A549 (cell line): ENCODE data around the gene POLD1.

ENCODE experiments used
- CTCF ChIP-seq: fragments of >200 bp; sonication (Bioruptor Twin); formaldehyde crosslinking; IDR thresholded peaks from 3 replicates; pipeline ENCODE4 v1.5.1; 2016
- EP300 ChIP-seq, 2 experiments: fragments of >200 bp; sonication (Bioruptor Twin); formaldehyde crosslinking; IDR thresholded peaks; 2 replicates in 1 of 2; 3 replicates in 1 of 2; pipeline ENCODE4 v1.6.1; 2016 to 2017
- HOXA7 ChIP-seq: fragments of 250-450 bp; sonication (Bioruptor Pico); IDR thresholded peaks from 2 replicates; pipeline ENCODE4 v1.5.0; 2020; ENCODE audit warnings: mild to moderate bottlenecking, moderate library complexity
- NR3C1 ChIP-seq: fragments of >200 bp; sonication (Bioruptor Twin); formaldehyde crosslinking; IDR thresholded peaks from 3 replicates; pipeline ENCODE4 v1.6.1; 2017
- POLR2AphosphoS2 ChIP-seq: conservative IDR thresholded peaks from 2 replicates; pipeline ENCODE4 v1.6.1; 2012; ENCODE audit warnings: low read length, improper control_type of control experiment, inconsistent platforms
- SMC3 ChIP-seq: fragments of >200 bp; sonication (Bioruptor Twin); formaldehyde crosslinking; IDR thresholded peaks from 3 replicates; pipeline ENCODE4 v1.6.1; 2018; ENCODE audit warnings: inconsistent platforms

DNA sequence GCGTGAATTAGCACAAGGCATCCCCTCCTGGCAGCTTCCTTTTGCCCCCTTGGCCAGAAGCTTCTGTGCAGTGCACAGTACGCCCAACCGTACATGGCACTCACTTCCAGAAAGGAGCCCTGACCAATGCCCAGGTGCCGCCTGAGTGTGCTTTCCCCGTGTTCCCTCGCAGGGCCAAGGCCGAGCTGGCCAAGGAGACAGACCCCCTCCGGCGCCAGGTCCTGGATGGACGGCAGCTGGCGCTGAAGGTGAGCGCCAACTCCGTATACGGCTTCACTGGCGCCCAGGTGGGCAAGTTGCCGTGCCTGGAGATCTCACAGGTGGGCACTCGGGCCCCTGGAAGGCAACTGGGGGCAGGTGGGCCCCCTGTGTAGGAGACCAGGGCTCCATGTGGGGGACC lies 25.2 kb downstream of the POLD1 start:
- TF ChIP-seq NR3C1 (no peak), SMC3 (no peak), CTCF (no peak), EP300 (IDR thresholded peaks at IDR 0.05) (no peak), POLR2AphosphoS2 (no peak), HOXA7 (no peak)
